DMS79 (cell line): ENCODE measurements around the gene PSMB11.

ENCODE experiments used
- DNase-seq: peaks from one replicate; lab custom pipeline; 2025; lab: John Stamatoyannopoulos, UW

PSMB11 gene

GRCh38 chr14:23058654-23059504 lies 16.9 kb downstream of the PSMB11 start:
- no peak for DNase-seq

GRCh38 chr14:23060536-23061260 lies 18.7 kb downstream of the PSMB11 start:
- no peak for DNase-seq

GRCh38 chr14:23062002-23062401 lies 20.0 kb downstream of the PSMB11 start:
- no peak for DNase-seq

- DNase-seq: no peak
Measured at GRCh38 chr14:23063601-23064000, 21.6 kb downstream of the PSMB11 start.

- DNase-seq: no peak
Measured at GRCh38 chr14:23066368-23066767, 24.4 kb downstream of the PSMB11 start.

GRCh38 chr14:23066855-23067744 lies 25.1 kb downstream of the PSMB11 start:
- no peak for DNase-seq

- no peak for DNase-seq
Measured at GRCh38 chr14:23067847-23068788, 26.1 kb downstream of the PSMB11 start.

- DNase-seq: no peak
Measured at GRCh38 chr14:23068789-23069412, 26.9 kb downstream of the PSMB11 start.

GRCh38 chr14:23069413-23069806 lies 27.4 kb downstream of the PSMB11 start:
- DNase-seq: no peak

- no peak for DNase-seq
Measured at GRCh38 chr14:23070262-23071129, 28.5 kb downstream of the PSMB11 start.

- no peak for DNase-seq
Measured at GRCh38 chr14:23071244-23071920, 29.4 kb downstream of the PSMB11 start.

GRCh38 chr14:23071921-23072539 lies 30.0 kb downstream of the PSMB11 start:
- DNase-seq: no peak

GRCh38 chr14:23074906-23075305 lies 32.9 kb downstream of the PSMB11 start:
- DNase-seq: no peak

- no peak for DNase-seq
Measured at GRCh38 chr14:23076785-23077408, 34.9 kb downstream of the PSMB11 start.

GRCh38 chr14:23077962-23078361 lies 36.0 kb downstream of the PSMB11 start:
- DNase-seq: no peak

GRCh38 chr14:23078692-23079116 lies 36.7 kb downstream of the PSMB11 start:
- no peak for DNase-seq

GRCh38 chr14:23079716-23080115 lies 37.7 kb downstream of the PSMB11 start:
- DNase-seq: no peak

- no peak for DNase-seq
Measured at GRCh38 chr14:23080474-23080873, 38.5 kb downstream of the PSMB11 start.
